Muscle layer of colon (tissue), 2 donors: ENCODE data around the gene FOXRED2.
"Not testable (repeated sequence)": the region's sequence is repeated elsewhere in the genome, so short reads cannot be mapped to it uniquely, and the experiment has no call there.

ENCODE experiments used
- H3K27ac ChIP-seq: one replicate; pipeline ENCODE4 v1.7.0; 2013; ENCODE audit warnings: low read depth, mild to moderate bottlenecking, low read length, moderate library complexity
- H3K27me3 ChIP-seq, 2 donors: one replicate each; pipeline ENCODE4 v1.7.0; 2013; ENCODE audit warnings: low read length in 2 of 2, mild to moderate bottlenecking in 2 of 2; ENCODE audit not compliant: insufficient read depth in 2 of 2, control insufficient read depth in 1 of 2
- H3K36me3 ChIP-seq: one replicate; pipeline ENCODE4 v1.7.0; 2013; ENCODE audit warnings: mild to moderate bottlenecking, low read length; ENCODE audit not compliant: insufficient read depth
- H3K4me1 ChIP-seq: one replicate; pipeline ENCODE4 v1.7.0; 2013; ENCODE audit warnings: mild to moderate bottlenecking, low read length; ENCODE audit not compliant: insufficient read depth
- H3K4me3 ChIP-seq, 2 donors: one replicate each; pipeline ENCODE4 v1.7.0; 2013; ENCODE audit warnings: low read length in 2 of 2, low read depth in 1 of 2, mild to moderate bottlenecking in 1 of 2, moderate library complexity in 1 of 2
- H3K9ac ChIP-seq: one replicate; pipeline ENCODE4 v1.7.0; 2013; ENCODE audit warnings: low read length
- H3K9me3 ChIP-seq: one replicate; pipeline ENCODE4 v1.7.0; 2013; ENCODE audit warnings: mild to moderate bottlenecking, low read length
- donor health status: abdominal sarcoma.
- donor health status: Adenocarcinoma of cecum.

Gene FOXRED2

GRCh38 chr22:36455571-36456463 lies 51.0 kb downstream of the FOXRED2 start:
- Histone ChIP-seq H3K9me3 (no peaks in the 10 kb centered on the region), H3K36me3 (no peaks in the 10 kb centered on the region), H3K4me1 (peaks cover 37% of the 10 kb centered on the region), H3K4me3 (peak overlapping the region in 1 of 2 donors; percentile 64), H3K9ac (peak overlapping the region; percentile 66), H3K27ac (peak overlapping the region; percentile 98), H3K27me3 (no peaks in the 10 kb centered on the region)

DNA sequence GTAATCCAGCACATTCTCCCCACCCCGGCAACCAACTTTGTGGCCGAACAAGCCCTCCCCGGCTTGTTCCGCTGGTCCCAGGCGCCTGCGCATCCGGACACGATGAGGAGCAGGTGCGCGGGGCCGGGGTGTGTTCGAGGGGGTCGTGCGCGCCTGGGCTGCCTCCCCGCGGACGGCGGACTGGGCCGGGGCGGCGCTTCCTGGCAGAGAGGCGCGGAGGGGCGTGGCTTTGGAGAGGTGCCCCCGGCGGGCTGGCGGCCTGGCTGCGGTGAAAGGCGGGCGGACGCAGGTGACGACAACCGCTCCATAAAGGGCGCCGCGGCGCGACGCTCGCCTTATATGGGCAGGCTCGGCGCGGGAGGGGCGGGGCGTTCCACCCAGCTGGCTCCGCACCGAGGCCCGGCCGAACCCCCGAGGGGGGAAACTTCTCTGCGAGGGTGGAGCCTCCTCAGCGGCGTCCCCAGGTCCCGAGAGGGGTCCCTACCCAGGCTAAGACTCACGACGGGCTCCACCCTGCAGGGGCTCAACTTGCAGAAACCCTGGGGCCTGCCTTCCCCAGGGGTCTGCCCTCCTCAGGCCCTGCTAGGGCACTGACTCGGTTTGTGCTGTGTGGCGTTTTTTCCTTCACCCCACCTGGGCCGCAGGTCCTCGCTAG lies 51.8 kb downstream of the FOXRED2 start:
- Histone ChIP-seq H3K27ac (peak overlapping the region; percentile 98), H3K4me3 (peak overlapping the region; percentile 49 to 64), H3K9me3 (no peaks in the 10 kb centered on the region), H3K36me3 (no peaks in the 10 kb centered on the region), H3K4me1 (peaks cover 37% of the 10 kb centered on the region), H3K9ac (peak overlapping the region; percentile 89), H3K27me3 (no peaks in the 10 kb centered on the region)

DNA sequence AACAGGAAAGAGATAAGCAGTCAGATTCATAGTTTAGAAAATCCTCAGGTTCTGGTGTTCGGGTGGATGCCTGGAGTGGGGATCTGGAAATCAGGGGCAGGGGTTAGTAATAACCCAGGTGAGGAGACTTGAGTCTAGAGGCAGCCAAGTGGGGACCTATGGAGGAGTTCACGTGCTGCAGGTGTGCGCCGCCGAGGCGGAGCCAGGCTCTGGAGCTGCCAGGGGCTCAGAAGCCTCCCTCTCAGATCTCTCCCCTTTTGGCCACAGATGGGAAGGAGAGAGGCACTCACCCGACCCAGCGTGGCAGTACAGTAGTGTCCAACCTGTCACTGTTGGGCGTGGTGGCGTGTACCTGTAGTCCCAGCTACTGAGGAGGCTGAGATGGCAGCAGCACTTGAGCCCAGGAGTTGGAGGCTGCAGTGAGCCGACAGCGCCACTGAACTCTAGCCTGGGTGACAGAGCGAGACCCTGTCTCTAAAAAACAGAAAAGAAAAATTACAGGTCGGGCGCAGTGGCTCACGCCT lies 52.9 kb downstream of the FOXRED2 start:
- Histone ChIP-seq H3K4me1 (peaks cover 45% of the 10 kb centered on the region), H3K9me3 (no peaks in the 10 kb centered on the region), H3K4me3 (peak overlapping the region in 1 of 2 donors; percentile 41), H3K27me3 (no peaks in the 10 kb centered on the region), H3K27ac (peak overlapping the region; percentile 76), H3K9ac (no peak overlapping the region), H3K36me3 (no peaks in the 10 kb centered on the region)

DNA sequence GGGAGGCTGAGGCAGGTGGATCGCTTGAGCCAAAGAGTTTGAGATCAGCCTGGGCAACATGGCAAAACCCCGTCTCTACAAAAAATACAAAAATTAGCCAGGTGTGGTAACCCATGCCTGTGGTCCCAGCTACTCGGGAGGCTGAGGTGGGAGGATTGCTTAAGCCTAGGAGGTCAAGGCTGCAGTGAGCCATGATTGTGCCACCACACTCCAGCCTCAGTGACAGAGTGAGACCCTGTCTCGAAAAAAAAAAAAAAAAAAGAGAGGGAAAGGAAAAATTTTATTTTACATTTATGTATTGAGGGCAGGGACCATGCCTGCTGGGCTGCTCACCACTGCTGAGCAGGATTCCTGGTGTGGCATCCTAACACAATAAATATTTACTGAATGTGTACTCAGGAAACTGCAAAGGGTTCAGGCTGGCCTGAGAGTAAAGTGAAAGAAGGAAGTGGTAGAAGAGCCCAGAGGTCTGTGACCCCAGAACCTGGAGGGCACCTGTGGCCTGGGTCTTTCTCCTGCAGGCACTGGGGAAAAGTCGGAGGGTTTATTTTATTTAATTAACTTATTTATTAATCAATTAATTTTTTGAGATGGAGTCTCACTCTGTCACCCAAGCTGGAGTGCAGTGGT lies 53.7 kb downstream of the FOXRED2 start:
- not testable (repeated sequence) for H3K9ac ChIP-seq, H3K4me3 ChIP-seq, H3K36me3 ChIP-seq, H3K9me3 ChIP-seq, H3K27me3 ChIP-seq
- Histone ChIP-seq H3K4me1 (peaks cover 46% of the 10 kb centered on the region), H3K27ac (peak overlapping the region; percentile 79)

DNA sequence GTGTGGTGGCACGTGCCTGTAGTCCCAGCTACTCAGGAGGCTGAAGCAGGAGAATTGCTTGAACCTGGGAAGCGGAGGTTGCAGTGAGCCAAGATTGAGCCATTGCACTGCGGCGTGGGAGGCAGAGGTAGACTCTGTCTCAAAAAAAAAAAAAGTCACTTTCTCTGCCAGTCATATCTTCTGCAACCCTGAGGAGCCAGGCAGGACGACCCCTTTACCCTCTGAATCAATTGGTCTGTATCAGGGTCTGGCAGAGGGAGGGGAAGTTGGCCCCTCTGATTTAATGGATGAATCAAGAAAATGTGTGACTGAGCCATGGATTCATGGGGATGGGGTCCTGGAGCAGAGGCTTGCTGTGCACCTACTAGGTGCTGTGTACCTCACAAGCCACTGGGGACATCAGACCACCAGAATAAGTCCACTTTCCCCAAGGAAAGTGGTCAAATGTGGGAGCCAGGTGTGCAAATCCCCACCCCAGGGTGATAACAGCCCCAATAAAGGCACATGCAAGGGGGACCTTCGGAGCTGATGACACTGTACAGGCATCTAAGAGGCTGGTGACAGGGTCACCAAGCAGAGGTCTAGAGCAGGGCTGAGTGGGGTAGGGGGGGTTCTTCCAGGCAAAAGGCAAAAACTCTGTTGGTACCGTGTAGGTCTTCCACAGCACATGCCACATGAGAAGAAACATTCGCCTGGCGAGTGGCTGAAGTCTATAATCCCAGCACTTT lies 54.4 kb downstream of the FOXRED2 start:
- Histone ChIP-seq H3K4me3 (no peak overlapping the region), H3K9me3 (no peaks in the 10 kb centered on the region), H3K36me3 (no peaks in the 10 kb centered on the region), H3K9ac (no peak overlapping the region), H3K27me3 (no peaks in the 10 kb centered on the region), H3K4me1 (peaks cover 39% of the 10 kb centered on the region), H3K27ac (peak overlapping the region; percentile 79)

DNA sequence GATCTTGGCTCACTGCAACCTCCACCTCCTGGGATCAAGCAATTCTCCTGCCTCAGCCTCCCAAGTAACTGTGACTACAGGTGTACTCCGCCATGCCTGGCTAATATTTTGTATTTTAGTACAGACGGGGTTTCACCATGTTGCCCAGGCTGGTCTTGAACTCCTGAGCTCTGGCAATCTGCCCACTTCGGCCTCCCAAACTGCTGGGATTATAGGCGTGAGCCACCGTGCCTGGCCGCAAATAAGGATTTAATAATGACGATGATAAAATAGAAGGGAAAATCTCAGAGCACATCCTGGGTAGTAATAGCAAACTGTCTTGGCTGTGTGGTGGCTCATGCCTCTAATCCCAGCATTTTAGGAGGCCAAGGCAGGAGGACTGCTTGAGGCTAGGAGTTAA lies 55.9 kb downstream of the FOXRED2 start:
- H3K36me3 ChIP-seq, H3K9me3 ChIP-seq, H3K27me3 ChIP-seq, H3K9ac ChIP-seq, H3K4me3 ChIP-seq: not testable (repeated sequence)
- Histone ChIP-seq H3K27ac (peak overlapping the region; percentile 23), H3K4me1 (peaks cover 38% of the 10 kb centered on the region)

DNA sequence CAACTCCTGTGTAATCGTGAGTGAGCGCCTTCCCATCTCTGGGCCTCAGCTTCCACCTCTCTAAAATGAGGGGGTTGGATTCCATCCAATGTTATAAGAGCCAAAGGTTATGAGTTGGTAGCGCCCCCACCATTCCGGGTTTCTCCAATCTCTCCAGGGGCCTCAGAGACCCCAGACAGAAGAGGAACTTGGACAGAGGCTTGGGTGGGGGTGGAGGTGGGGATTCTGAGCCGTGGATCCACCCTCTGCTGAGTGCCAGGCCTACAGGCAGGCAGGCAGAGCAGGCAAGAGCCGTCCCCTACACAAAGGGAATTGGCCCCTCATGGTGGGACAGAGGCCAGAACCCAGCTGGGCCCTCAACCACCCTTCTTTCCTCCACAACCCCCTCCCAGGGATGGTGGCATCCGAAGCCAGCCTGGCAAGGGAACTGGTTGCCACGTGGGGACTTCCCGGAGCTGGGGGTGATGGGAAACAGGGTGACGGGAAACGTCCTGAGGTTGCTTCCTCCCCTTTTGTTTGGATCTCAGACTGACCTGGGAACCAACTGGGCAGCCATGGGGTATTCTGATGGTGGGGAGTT lies 57.2 kb downstream of the FOXRED2 start:
- Histone ChIP-seq H3K9ac (peak overlapping the region; percentile 41), H3K4me3 (no peak overlapping the region), H3K27ac (peak overlapping the region; percentile 78), H3K36me3 (no peaks in the 10 kb centered on the region), H3K27me3 (no peaks in the 10 kb centered on the region), H3K9me3 (no peaks in the 10 kb centered on the region), H3K4me1 (peaks cover 30% of the 10 kb centered on the region)

- H3K9me3 ChIP-seq = no peaks in the 10 kb centered on the region
- H3K4me1 ChIP-seq = peaks cover 29% of the 10 kb centered on the region
- H3K4me3 ChIP-seq = no peak overlapping the region
- H3K27me3 ChIP-seq = no peaks in the 10 kb centered on the region
- H3K9ac ChIP-seq = no peak overlapping the region
- no peaks in the 10 kb centered on the region for H3K36me3 ChIP-seq
- no peak overlapping the region for H3K27ac ChIP-seq
These were observed 59.2 kb downstream of the FOXRED2 start for GRCh38 chr22:36447632-36448031.

DNA sequence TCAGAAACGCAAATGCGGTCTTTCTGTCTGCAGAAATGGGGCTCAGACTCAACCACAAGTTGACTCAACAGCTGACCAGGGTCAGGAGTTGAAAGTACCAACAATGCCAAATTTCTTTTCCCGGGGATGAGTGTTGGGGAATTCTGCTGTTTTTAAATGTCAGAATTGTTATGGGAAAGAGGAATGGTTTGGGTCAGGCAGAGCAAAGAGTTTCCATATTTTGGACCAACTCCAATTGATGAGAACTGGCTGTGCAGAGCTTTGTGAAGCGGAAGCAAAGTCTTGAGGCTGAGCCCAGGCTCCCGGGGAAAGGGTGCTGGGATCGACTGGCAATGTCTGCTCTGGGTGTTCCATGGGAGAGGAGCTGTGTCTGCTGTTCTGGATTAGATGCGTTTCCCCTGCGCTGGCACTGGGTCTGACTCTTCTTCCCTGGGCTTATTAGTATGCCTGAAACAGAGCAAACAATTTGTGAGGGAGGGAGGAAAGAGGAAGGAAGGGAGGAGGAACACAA lies 61.6 kb downstream of the FOXRED2 start:
- Histone ChIP-seq H3K4me1 (peaks cover 13% of the 10 kb centered on the region), H3K4me3 (no peak overlapping the region), H3K36me3 (no peaks in the 10 kb centered on the region), H3K27ac (peak overlapping the region; percentile 34), H3K9me3 (no peaks in the 10 kb centered on the region), H3K9ac (no peak overlapping the region), H3K27me3 (no peaks in the 10 kb centered on the region)

DNA sequence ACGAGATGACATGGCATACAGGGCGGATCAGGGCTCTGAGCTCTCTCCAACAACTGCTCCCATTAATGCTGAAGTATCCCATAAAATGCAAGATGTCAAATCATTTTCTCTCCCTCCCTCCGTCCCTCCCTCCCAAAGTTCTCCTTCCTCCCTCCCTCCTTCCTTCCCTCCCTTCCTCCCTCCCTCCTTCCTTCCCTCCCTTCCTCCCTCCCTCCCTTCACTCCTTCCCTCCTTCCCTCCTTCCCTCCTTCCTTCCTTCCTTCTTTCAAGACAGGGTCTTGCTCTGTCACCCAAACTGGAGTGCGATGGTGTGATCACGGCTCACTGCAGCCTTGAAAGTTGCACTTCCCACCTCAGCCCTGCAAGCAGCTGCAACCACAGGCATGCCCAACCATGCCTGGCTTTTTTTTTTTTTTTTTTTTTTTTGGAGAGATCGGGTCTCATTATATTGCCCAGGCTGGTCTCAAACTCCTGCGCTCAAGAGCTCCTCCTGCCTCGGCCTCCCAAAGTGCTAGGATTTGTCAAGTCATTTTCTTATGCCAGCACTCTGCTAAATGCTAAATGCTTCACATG lies 63.6 kb downstream of the FOXRED2 start:
- Histone ChIP-seq H3K27ac (no peak overlapping the region), H3K4me1 (no peaks in the 10 kb centered on the region), H3K36me3 (no peaks in the 10 kb centered on the region), H3K9ac (no peak overlapping the region), H3K27me3 (no peaks in the 10 kb centered on the region), H3K4me3 (no peak overlapping the region), H3K9me3 (no peaks in the 10 kb centered on the region)
